GM18508 (cell line): ENCODE data around the gene MYL4.
"Not testable (repeated sequence)": the region's sequence is repeated elsewhere in the genome, so short reads cannot be mapped to it uniquely, and the experiment has no call there.

Experiments used
- ATAC-seq: cut with Tn5 transposase; IDR thresholded peaks from one replicate; pipeline ENCODE4 v1.9.1; 2021; ENCODE audit warnings: moderate number of reproducible peaks; ENCODE audit not compliant: insufficient read depth, unreplicated experiment

MYL4 gene

DNA sequence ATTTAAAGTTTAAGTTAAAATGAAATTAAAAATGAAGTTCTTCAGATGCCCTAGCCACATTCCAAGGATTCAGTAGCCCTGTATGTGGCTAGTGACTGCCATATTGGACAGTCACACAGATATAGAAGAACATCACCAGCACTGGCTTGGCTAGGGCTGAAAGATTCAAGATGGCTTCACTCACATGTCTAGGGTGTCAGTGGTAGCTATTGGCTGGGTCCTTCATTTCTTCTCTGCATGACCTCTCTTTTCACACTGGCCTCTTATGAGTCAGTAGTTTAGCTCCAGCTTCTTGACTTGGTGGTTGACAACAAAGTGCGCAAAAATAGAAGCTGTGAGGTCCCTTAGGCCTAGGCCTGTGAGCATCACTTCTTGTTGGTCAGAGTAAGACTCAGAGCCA lies 18.4 kb upstream of the MYL4 start:
- no peak for ATAC-seq

DNA sequence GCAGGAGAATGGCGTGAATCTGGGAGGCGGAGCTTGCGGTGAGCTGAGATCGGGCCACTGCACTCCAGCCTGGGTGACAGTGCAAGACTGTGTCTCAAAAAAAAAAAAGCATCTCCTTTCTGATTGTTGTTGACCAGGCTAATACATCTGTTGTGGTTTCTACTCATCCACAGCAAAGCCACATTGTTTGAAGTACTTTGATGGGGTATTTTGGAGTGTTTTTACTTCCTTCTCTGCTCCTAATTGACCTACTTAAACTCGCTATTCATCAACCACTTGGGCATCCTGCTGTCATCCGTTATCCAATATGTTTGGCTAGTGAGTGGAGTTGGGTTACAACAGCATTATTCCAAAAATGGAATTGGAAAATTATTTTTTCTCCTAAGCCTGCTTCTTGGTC lies 16.6 kb upstream of the MYL4 start:
- no peak for ATAC-seq

DNA sequence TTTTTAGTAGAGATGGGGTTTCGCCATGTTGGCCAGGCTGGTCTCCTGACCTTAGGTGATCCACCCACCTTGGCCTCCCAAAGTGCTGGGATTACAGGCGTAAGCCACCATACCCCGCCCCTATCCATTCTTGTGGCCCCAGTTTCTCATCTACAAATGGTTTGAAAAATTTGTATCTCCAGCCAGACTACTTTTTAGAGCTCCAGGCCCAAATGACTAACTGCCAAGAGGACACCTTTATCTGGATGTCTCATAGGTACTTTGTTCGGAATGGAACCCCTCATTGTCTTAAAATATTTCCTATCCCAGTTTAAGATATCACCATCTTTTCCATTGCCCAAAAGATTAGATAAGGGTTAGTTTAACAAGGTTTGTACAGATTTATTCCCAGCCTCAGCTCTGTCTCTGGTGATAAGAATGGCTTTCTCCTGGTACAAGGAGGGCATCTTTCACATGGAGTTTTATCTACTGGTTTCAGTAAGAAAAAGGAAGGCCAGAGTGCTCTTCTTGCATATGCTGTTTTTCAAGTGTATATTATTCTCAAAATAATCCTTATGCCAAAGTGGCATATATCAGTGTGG lies 15.1 kb upstream of the MYL4 start:
- ATAC-seq = no peak

DNA sequence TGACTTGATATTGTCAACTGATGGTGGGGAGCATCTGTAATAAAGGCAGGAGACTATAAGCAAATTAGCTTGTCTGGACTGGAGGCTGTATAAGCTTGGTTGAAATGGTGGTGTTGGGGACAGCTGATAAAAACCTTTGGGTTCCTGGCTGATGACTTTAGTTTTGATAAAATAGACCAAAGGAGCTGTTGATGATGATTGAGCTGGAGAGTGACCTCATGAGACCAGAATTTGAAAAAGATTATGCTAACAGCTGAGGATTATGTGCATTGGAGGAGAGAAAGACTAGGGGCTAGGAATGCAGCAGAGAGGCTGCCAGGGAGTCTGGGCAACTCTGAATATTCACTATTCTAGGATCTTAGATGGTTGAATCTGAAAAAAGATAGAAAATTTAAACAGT lies 11.3 kb upstream of the MYL4 start:
- no peak for ATAC-seq

DNA sequence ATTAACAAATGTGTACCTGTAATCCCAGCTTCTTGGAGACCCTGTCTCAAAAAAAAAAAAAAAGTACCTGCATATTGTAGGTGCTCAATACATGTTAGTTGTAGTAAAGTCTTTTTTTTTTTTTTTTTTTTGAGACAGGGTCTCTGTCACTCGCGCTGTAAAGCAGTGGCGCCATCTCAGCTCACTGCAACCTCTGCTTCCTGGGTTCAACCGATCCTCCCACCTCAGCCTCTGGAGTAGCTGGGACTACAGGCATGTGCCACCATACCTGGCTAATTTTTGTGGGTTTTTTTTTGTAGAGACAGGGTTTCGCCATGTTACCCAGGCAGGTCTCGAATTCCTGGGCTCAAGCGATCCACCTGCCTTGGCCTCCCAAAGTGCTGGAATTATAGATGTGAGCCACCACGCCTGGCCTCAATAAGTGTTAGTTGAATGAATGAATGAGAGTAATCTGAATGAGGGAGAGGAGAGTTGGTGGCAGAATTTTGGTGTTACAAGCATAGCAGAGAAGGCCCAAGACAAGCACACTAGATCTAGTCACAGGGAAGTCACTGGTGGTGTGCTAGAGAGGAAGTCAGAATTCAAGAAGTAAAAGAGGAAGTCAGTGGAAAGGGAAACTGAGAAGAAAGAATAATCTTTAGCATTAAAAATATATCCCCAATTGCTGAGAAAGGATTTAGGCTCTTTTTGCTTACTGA lies 9.4 kb upstream of the MYL4 start:
- no peak for ATAC-seq

DNA sequence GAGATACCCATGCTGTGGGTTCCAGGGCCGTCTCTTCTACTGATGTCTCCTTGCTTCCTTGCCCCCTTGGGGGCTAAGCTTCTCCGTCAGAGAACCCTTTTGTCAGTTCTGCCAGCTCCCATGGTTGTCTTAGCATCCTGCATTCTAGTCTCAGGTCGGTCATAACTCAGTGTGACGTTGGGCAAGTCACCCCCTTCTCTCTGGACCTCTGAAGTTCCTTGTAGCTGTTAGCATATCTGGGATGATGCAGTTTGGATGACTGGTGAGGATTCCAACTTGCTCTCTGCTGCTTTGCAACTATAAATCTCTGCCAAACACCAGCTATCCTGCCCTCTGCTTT lies 8.9 kb upstream of the MYL4 start:
- ATAC-seq = no peak

DNA sequence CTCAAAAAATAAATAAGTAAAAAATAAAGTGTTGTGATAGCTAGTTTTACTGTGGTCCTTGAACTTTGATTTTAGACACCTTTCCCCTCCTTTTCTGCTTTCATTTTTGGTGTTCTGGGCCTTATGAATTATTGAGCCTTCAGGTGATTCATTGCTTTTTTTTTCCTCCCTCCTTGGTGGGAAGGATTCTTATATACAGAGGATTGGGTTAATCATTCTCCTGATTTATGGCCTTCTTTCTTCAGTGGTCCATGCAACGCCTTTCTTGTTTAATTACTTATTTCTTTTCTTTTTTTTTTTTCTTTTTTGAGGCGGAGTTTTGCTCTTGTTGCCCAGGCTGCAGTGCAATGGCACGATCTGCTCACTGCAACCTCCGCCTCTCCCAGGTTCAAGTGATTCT lies 8.0 kb upstream of the MYL4 start:
- ATAC-seq = no peak

DNA sequence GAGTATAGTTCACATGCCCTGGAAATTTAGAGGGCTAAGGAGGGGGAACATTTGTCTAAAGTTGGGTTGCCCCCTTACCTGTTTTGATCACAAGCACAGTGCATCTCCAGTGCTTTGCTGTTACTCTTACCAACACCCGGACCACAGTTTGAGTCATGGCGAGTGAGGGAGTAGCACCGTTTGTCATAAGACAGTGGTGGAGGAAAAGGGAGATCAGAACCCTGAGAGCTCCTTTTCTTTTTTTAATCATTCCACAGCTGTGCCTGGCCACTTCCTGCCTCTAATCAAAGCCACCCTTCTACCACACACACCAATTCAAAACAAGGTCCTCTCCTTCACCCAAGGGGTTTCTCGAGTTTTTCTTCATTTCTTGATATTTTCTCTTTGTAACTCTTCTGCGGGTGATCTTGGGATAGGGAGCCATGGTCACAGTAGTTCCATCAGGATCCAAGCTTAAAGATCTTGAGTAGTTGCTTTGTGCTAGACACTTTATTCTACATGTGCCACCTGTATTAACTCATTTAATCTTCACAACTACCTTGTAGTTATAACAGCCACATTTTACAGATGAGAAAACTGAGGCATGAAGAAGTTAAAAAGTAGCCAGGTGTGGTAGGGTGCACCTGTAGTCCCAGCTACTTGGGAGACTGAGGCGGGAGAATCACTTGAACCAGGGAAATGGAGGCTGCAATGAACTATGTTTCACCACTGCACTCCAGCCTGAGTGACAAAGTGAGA lies 5.0 kb upstream of the MYL4 start:
- no peak for ATAC-seq

DNA sequence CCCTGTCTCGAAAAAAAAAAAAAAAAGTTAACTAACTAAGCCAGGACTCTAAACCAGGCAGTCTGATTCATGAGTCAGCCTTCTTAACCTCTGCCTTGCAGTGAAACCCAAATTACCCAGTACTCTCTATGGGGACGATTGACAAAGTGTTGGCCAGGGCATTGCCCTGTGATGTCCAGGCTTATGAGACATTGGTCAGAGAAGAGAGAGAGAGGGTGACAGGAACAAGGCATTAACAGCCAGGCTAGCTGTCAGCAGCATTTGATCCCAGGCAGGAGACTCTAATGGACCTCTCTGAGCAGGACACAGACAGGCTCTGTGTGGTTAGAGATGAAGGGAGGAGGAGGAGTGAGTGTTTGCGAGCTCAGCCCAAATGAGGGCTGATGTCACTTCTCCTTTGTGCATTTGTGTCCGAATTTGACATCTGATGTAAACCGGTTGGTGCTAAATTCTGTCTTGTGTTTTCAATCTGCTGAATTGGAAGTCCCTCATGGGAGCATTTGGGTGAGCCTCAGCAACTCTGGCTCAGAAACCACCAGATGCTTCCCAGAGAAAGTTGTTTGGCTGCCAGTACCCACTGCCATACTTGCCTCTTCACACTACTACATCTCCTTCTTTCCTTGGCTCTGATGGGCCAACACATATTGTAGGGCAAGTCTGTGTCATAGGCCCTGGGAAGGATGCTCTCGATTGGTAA lies 4.3 kb upstream of the MYL4 start:
- ATAC-seq = no peak

DNA sequence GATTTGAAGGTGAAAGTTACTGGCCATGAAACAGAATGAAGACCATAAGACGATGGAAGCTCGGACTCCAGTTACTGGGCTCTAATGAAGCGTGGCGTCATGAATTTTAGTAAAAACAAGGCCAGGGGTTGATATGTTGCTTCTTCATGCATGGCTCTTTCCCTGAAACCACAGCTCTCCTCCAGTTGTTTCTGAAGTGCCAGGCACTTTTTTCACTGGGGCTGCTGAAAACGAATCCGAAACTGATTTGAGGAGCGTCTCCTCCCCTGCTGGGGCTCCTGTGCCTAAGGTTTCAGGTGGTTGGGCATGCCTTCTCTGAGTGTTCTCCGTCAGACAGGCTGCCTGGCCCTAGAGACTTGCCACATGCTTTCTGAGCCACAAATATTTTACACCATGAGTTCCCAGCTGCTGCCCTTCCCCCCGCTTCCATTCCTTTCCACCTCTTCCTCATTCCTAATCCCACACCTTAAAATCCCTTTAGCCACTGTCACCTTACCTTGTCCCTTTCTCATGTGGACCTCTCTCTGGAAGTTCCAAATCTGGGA lies 3.7 kb upstream of the MYL4 start:
- no peak for ATAC-seq

DNA sequence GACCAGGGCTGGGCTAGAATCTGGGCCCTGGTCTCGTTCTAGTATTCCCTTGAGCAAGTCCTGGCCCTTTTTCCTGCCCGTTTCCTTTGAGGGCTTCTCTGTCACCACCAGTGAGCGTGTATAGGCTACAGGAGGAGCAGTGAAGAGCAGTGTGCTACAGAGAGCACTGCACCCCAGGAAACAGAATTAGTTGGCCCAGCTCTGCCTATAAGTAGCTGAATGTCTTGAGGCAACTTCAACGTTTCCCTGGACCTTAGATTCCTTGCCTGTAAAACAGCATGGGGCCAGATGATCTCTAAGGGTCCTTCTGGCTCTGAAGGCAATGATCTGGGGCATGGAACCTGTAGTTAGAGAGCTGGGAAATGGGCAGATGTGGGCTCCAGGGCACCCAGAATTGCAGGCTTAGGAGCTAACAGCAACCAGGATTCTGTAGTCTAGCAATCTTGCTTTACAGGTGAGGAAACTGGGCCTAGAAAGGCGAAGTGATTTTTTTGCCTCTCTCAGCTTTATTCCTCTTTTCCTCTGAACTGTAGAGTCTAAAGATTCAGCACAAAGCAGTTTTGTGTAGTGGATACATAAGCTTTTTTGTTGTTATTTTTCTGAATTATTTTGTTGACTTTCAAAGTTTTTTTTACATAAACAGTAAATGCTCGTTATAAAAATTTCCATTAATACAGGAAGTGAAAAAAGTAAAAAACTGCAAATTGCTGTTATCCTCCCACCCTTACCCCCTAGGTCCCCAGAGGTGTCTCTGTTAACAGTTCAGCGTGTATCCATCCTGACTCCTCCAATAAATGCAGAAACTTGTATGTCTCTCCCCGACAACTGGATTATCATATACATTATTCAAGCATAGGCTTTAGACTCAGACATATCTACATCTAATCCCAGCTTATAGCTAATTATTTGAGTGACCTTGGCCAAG lies 1.7 kb upstream of the MYL4 start:
- no peak for ATAC-seq

DNA sequence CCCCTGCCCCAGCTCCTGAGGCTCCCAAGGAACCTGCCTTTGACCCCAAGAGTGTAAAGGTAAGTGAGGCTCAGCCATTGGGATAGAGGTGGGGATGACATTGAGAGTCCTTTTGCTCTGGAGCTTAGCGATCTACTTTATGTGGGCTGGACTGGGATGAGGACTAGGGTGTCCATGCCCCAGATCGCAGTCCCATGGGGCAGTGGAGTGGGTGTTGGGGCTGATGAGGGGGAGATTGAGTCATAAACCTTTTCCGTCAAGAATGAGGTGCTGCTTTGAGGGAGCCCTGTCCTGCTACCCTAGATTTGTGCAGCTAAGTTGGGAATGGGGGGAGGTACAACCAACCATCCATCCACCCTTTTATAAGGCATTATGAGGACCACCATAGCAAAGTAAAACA lies 351 bp downstream of the MYL4 start:
- ATAC-seq = no peak

DNA sequence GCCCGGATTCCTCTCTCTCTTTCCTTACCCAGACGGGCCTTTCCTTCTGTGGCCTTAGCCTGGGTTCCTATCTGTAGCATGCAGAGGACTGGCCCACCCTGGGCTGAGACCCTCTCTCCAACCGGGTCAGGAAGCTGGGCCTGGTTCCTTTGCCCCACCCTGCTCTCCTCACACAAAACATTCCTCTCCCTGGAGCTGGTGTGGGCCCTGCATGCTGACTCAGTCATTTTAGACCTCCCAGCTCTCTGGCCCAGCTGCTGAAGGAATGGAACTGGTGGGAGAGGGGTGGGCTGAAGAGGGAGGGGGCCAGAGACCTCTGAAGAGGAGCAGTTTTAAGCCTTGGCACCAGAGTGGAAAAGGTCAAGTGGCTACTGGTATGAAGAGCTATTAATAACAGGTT lies 957 bp downstream of the MYL4 start:
- ATAC-seq = no peak

DNA sequence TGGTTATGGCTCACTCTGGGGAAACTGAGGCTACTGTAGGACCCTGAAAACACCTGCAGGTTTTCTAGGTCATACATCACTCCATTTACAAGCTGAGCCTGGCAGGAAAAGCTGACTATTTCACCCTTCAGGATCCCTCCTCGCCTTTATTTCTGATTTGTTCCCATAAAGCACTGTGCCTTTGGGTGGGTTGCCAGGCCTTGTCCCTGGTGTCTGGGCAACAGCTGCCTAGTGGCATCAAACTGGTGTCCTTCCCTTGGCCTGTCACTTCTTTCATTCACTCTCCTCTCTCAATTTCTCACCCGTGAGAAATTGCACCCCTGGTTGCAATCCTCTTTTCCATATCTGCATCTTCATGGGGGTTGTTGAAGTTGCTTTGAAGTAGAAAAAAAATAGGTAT lies 1.6 kb downstream of the MYL4 start:
- no peak for ATAC-seq

DNA sequence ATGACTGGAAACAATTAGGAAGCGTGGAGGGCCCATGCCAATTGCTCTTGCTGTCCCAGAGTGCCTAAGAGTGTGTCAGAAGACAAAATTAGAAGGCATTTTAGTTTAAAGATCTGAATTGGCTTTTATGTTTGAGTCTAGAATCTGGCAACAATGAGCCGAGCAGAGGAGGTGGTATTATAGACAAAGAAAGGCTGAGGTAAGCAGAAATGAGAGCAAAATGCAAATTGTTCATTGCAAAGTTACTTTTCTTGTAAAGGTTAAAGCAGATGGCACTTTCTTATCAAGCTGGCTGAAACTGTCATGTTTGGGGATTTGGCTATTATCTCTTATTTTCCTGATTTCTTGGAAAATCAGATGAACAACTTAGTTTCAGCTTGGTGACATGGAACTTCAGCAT lies 3.3 kb downstream of the MYL4 start:
- no peak for ATAC-seq

DNA sequence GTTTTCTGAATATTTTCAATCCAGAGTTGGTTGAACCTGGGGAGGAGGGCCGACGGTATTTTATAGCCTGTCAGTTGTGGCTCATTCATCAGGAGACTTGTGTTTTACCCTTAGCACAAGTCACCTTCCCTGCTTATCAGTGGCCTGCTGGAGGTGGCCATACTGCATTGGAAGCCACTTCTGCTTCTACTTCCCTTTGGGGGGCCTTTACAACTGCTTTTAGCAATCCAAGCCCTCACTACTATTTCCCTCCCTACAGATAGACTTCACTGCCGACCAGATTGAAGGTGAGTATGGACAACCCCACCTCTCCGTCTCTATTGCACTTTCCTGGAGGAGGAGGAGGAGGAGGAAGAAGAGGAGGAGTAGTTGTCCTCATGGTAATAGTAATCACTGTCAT lies 4.4 kb downstream of the MYL4 start:
- ATAC-seq = no peak

DNA sequence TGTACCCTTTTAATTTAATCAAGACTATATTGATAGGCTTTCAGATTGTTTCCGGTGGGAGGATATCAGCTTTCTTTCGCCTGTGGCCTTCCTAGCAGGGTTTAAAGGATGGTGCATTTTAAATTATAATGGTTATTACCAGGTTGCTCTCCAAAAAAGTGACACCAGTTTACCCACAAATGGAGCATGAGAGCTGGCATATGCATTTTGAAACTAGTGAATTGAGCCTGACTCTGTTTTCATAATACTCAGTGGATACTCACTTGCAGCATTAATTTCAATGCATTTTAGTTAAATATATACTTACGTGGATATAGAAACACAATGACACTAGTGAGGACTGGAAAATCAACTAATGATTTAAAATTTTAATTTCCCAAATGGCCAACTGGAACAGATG lies 5.8 kb downstream of the MYL4 start:
- ATAC-seq = no peak

DNA sequence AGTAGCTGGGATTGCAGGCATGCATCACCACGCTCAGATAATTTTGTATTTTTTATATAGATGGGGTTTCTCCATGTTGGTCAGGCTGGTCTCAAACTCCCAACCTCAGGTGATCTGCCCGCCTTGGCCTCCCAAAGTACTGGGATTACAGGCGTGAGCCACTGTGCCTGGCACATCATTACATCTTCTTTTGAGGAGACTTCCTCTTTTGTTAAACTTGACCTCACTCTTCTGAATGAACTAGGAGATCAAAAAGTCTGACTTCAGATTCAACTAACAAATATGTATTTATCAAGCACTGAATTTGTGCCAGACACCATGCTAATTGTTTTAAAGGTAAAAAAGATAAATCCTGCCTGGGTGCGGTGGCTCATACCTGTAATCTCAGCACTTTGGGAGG lies 7.7 kb downstream of the MYL4 start:
- ATAC-seq = not testable (repeated sequence)

DNA sequence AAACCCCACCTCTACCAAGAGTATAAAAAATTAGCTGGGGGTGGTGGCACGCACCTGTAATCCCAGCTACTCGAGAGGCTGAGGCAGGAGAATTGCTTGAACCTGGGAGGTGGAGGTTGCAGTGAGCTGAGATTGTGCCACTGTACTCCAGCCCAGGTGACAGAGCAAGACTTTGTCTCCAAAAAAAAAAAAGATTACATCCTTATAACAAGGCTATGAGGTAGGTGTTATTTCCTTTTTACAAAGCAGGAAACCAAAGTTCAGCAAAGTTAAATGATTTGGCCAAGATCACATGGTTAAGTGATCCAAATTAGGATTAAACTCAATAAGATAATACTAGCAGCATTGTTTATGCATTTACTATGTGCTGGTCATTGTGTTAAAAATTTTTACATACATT lies 8.1 kb downstream of the MYL4 start:
- not testable (repeated sequence) for ATAC-seq

DNA sequence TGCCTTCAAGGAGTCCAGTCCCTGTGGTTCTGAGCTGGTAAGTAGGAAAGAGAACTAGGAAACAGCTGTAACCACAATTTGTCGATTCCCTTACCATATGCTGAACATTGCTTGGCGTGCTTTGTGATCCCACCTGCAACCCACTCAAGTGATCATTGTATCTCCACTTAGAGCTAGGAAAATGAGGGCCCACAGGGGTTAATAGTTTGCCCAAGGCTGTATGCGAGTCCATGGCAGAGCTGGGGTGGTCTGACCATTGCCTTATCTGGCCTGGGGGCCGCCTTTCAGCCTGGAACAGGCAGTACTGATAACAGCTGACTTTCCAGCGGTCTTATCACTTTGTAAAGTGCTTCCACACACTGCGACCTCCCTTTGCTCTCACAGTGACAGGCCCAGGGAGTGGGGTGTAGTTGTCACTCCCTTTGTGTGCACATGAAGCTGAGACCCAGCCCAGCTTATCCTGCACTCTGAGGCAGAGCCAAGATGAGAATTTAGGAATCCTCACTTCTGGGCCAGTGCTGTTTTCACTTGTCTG lies 9.8 kb downstream of the MYL4 start:
- ATAC-seq = no peak
